Putamen (tissue), 1 donor: ENCODE data around the gene DNAJC8.

Experiments
- DNase-seq: peaks from one replicate; pipeline ENCODE4 v3.0.0-alpha.2; 2016; ENCODE audit warnings: low spot score

Gene DNAJC8

DNA sequence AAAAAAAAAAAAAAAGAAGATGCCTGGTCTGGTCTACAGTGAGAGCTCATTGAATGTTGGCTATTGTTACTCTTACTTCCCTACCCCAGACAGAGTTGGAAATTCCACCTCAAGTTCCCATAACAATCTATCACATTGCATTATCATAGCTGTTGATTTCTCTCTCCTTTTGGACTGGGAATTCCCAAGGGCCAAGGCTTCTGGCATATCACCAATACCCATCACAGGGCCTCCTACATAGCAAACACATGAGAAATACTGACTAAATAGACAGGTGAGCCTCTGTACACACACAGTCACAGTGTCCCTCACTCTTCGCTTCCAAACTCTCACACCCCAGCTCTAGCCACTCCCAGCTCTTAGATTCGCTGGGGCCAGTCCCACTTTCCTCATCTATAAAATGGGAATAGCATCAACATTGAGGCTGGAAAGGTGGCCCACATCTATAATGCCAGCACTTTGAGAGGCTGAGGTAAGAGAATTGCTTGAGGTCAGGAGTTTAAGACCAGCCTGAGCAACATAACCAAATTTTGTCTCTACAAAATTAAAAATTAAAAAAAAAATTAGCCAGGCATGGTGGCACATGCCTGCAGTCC is 62.7 kb downstream of the DNAJC8 start:
- no peak for DNase-seq

DNA sequence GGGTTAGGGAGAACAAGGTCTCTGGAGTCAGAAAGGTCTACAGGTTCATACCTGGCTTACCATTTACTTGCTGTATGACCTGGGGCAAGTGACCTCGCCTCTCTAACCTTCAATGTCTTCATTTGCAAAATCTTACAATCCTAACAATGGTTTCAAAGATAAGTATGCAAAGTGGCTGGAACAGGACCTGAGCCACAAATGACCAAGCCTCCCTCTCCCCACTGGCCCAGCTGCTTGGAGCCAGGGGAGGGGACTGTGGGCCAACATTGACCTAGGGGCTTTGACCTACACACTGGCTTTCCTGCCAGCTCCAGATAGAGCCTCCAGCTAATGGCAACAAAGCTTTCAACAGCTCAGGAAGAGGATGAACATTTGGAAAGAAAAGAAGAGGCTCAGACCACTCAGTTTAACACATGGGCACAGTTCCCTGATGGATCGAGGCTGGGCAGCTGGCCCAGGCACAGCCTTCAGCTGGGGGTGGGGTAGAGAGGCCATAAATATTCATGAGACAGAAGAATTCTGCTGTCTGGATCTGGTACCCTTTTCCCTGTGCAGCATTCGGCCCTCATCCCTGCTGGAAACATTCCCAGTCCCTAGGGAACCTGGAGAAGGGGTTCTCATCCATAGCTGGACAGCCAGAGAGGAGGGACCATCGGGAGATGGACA is 69.2 kb downstream of the DNAJC8 start:
- DNase-seq, result peak; percentile 84

DNA sequence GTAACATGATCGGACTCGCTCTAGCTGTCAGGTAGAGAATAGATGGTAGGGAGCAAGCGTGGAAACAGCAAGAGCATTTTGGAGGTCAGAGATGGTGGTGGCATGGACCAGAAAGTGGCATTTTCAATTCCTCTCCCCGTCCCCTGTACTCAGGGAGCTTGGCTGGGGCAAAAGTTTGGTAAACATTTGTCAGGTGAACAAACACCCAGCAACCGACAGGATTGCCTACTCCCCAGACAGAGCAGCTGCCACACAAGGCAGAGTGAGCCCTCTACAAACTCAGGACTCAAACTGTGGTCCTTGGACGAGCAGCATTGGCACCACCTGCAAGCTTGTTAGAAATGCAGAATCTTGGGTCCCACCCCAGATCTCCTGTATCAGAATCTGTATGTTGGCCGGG is 70.7 kb downstream of the DNAJC8 start:
- DNase-seq, result no peak

DNA sequence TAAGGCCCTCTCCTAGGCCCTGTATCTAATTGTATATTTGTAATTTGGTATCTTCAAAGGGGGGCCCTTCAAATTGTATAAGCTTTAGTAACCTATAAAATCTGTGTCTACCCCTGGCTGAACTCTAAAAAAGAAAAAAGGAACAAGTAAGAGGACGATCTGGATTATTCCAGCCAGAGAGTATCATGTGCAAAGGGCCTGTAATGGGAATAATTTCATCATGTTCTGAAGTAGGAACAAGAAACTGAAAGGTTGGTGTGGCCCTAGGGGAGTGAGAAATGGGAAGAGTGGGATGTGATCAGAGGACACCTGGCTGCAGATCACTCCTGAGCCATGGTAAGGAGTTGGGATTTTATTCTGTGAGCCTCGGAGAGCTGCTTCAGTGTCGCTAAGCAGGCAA is 71.1 kb downstream of the DNAJC8 start:
- no peak for DNase-seq

- no peak for DNase-seq
Measured at GRCh38 chr1:28160782-28161266, 72.0 kb downstream of the DNAJC8 start.

DNA sequence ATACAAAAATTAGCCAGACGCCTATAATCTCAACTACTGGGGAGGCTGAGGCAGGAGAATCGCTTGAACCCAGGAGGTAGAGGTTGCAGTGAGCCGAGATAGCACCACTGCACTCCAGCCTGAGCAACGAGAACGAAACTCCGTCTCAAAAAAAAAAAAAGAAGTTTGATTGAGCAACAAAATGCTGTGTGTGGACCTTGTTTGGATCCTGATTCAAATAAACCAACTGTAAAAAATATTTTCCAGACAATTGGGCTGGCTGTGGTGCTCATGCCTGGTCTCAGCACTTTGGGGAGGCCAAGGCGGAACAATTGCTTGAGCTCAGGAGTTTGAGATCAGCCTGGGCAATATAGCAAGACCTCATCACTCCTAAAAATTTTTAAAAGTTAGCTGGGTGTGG is 73.1 kb downstream of the DNAJC8 start:
- no peak for DNase-seq

GRCh38 chr1:28159243-28159642 is 73.6 kb downstream of the DNAJC8 start:
- DNase-seq, result no peak

DNA sequence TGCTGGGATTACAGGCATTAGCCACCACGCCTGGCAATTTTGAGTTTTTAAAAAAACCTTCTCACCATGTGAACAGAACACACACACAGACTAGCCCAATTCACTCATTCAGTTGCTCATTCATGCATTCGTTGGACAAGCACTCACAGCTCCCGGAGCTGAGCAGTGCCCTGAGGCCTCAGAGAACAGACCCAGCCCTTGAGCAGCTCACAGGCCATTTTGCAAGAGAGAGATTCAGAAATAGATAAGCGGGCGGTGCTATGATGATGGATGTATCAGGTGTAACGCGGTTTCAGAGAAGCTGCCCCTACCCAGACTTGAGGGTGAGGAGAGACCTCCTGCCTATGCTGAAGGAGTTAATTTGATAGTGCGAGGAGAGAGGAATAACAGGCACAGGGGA is 74.9 kb downstream of the DNAJC8 start:
- no peak for DNase-seq

- no peak for DNase-seq
Measured at GRCh38 chr1:28156821-28157220, 76.0 kb downstream of the DNAJC8 start.

- DNase-seq, result no peak
Measured at GRCh38 chr1:28155628-28156027, 77.2 kb downstream of the DNAJC8 start.

DNA sequence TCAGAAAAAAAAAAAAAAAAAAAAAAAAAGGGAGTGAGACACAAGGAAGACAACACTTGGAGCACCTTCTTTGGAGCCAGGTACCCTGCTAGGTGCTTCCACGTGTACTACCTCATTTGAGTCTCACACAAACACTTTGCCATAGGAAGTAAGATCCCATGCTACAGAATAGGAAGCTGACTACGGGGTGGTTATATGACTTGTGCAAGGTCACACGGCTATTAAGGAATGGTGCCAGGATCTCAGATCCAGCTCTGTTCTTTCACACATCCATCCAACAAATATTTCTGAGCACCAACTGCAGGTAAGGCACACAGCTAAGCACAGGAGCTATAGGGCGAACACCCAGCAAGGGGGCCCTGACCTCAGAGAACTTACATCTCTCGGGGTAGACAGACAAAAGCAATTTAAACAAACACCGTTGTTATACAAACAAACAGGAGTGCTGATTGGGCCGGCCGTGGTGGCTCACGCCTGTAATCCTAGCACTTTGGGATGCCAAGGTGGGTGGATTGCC is 78.7 kb downstream of the DNAJC8 start:
- DNase-seq, result no peak
